HS-27A (cell line): Measurements from ENCODE around the gene AP2B1.
"Not testable (repeated sequence)": the region's sequence is repeated elsewhere in the genome, so short reads cannot be mapped to it uniquely, and the experiment has no call there.

Experiments
- DNase-seq: peaks from one replicate; pipeline ENCODE4 v3.0.0-alpha.2; 2012; ENCODE audit warnings: low read depth, missing footprints

The AP2B1 gene

GRCh38 chr17:35748979-35749378 lies 161.9 kb downstream of the AP2B1 start:
- no peak for DNase-seq

- DNase-seq: no peak
Observed at GRCh38 chr17:35749560-35750412, 162.7 kb downstream of the AP2B1 start.

- no peak for DNase-seq
Observed at GRCh38 chr17:35750526-35751395, 163.6 kb downstream of the AP2B1 start.

- not testable (repeated sequence) for DNase-seq
Observed at GRCh38 chr17:35751541-35751940, 164.4 kb downstream of the AP2B1 start.

- no peak for DNase-seq
Observed at GRCh38 chr17:35752471-35752870, 165.3 kb downstream of the AP2B1 start.

- DNase-seq: no peak
Observed at GRCh38 chr17:35752945-35753764, 166.0 kb downstream of the AP2B1 start, which contains the start of gene GAS2L2. Gene GAS2L2, minus strand, starts transcription at chr17:35753239. Its CDS starts 389 bp downstream, at chr17:35752850.

GRCh38 chr17:35757243-35757642 lies 170.1 kb downstream of the AP2B1 start:
- DNase-seq: no peak

GRCh38 chr17:35760587-35760986 lies 173.5 kb downstream of the AP2B1 start, which contains the start of gene C17orf50:
Gene C17orf50, plus strand, starts transcription at chr17:35760887. Its CDS starts 55 bp downstream, at chr17:35760942.
- DNase-seq: no peak

- no peak for DNase-seq
Observed at GRCh38 chr17:35761601-35762000, 174.5 kb downstream of the AP2B1 start.

GRCh38 chr17:35763767-35764122 lies 176.6 kb downstream of the AP2B1 start:
- no peak for DNase-seq

GRCh38 chr17:35764123-35764991 lies 177.2 kb downstream of the AP2B1 start:
- DNase-seq: peak; percentile 48

- no peak for DNase-seq
Observed at GRCh38 chr17:35765086-35765710, 178.1 kb downstream of the AP2B1 start.

GRCh38 chr17:35765756-35766488 lies 178.8 kb downstream of the AP2B1 start:
- DNase-seq: no peak

GRCh38 chr17:35766489-35766877 lies 179.4 kb downstream of the AP2B1 start:
- DNase-seq: no peak

GRCh38 chr17:35766903-35767510 lies 179.9 kb downstream of the AP2B1 start:
- no peak for DNase-seq

- DNase-seq: no peak
Observed at GRCh38 chr17:35768797-35769196, 181.7 kb downstream of the AP2B1 start.

GRCh38 chr17:35769895-35770486 lies 182.9 kb downstream of the AP2B1 start:
- no peak for DNase-seq

GRCh38 chr17:35773129-35773528 lies 186.0 kb downstream of the AP2B1 start:
- DNase-seq: no peak
